Activated B cell treated with CpG ODN at 0.5 μM for 24 hours (primary cell): ENCODE measurements around the gene RNU1-4. TPM values are rescaled to one million over a fixed set of nuclear protein-coding genes. Genes with fewer than 3 reads are reported as not detected.
"Not testable (repeated sequence)": the region's sequence is repeated elsewhere in the genome, so short reads cannot be mapped to it uniquely, and the experiment has no call there.

Experiments used
- ATAC-seq: fragments of 200-7000 bp; cut with Tn5 transposase; one replicate; pipeline ENCODE4 v1.10.0; 2021; ENCODE audit warnings: low read depth, mild to moderate bottlenecking, moderate library complexity
- CTCF ChIA-PET: fragments of 350-600 bp; sonication (Branson Sonifier 250); formaldehyde crosslinking; loops from one replicate; lab custom pipeline; 2021; ENCODE audit warnings: antibody characterized with exemption; lab: Charles Lee
- POLR2A ChIA-PET: fragments of 350-600 bp; sonication (Branson Sonifier 250); formaldehyde crosslinking; loops from one replicate; lab custom pipeline; 2021; ENCODE audit warnings: antibody characterized with exemption; lab: Charles Lee
- DNase-seq: peaks from one replicate; pipeline ENCODE4 v3.0.0; 2022
- H3K27ac Mint-ChIP-seq: one replicate; pipeline ENCODE4 v1.8.0; 2020; ENCODE audit warnings: mixed read lengths
- H3K27me3 Mint-ChIP-seq: one replicate; pipeline ENCODE4 v1.8.0; 2021; ENCODE audit warnings: mixed read lengths
- H3K36me3 Mint-ChIP-seq: one replicate; pipeline ENCODE4 v1.8.0; 2021; ENCODE audit warnings: low read depth, mixed read lengths
- H3K4me1 Mint-ChIP-seq: one replicate; pipeline ENCODE4 v1.8.0; 2021; ENCODE audit warnings: mixed read lengths
- H3K4me3 Mint-ChIP-seq: one replicate; pipeline ENCODE4 v1.8.0; 2020; ENCODE audit warnings: mild to moderate bottlenecking, mixed read lengths
- H3K9me3 Mint-ChIP-seq: one replicate; pipeline ENCODE4 v1.8.0; 2020; ENCODE audit warnings: mixed read lengths
- intact Hi-C: fragments of 100-400 bp; cut with micrococcal nuclease; formaldehyde crosslinking; loops from one replicate; pipeline ENCODE4 v1.15.1; 2024
- total RNA-seq: library from RNA; stranded (reverse); gene quantifications from 2 replicates; pipeline ENCODE4 v1.2.3, GENCODE V29; 2022

Gene RNU1-4
- total RNA-seq, 1 donor from 2014 or later = 3,526 TPM

DNA sequence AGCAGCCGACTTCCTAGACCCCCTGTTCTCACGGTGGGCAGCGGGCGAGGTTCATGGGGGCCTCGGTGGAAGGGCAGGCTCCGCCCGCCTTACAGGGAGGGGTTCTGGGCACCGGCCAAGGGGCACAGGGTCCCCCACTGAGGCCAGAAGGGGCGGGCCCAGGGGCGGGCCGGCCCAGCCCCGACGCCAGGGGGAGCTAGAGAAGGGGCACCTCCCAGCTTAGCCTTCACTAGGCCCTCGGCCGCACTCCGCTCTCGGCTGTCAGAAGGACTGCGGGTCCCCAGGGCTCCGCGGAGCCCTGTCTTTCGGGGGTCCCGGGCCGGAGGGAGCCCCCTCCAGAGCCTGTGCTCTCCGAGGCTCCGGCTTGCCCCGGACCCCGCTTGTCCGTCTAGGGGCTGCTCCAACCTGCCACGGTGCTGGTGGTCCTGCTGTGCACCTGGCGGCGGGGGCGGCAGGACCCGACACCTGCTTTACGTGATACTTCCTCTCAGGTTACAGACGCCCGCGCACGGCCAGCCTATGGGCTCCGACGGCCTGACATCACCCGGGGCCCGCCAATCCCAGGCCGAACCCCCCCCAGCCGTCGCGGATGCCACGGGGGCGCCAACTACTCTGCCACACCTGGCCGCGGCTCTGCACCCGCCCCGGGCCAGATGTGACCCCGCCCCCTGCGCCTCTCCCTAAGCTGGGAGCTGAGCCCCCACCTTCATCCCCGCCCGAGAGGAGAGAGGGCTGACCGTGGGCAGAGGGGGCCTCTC is 40.0 kb upstream of the RNU1-4 start:
- H3K27ac Mint-ChIP-seq, H3K27me3 Mint-ChIP-seq, H3K36me3 Mint-ChIP-seq, H3K4me1 Mint-ChIP-seq, H3K4me3 Mint-ChIP-seq, intact Hi-C loops, DNase-seq, H3K9me3 Mint-ChIP-seq: not testable (repeated sequence)
- ChIA-PET CTCF (interaction anchor here (2.0 kb wide), 1 partner anchor 7 kb away, joined by 5 read pairs; no protein-coding TSS in a partner anchor), POLR2A (interaction anchor here (1.1 kb wide), 1 partner anchor 9 kb away, joined by 3 read pairs; no protein-coding TSS in a partner anchor)
- ATAC-seq = peak; percentile 62

- H3K9me3 Mint-ChIP-seq, H3K27me3 Mint-ChIP-seq, H3K4me1 Mint-ChIP-seq, CTCF ChIA-PET, H3K36me3 Mint-ChIP-seq, ATAC-seq, H3K27ac Mint-ChIP-seq, H3K4me3 Mint-ChIP-seq, intact Hi-C loops, DNase-seq: not testable (repeated sequence)
- POLR2A ChIA-PET = interaction anchor here (1.1 kb wide), 1 partner anchor 10 kb away, joined by 3 read pairs; no protein-coding TSS in a partner anchor
Measured at GRCh38 chr1:16701189-16701588, 39.1 kb upstream of the RNU1-4 start.

GRCh38 chr1:16702280-16702679 is 38.0 kb upstream of the RNU1-4 start:
- H3K36me3 Mint-ChIP-seq, CTCF ChIA-PET, DNase-seq, intact Hi-C loops, ATAC-seq, H3K27ac Mint-ChIP-seq, H3K9me3 Mint-ChIP-seq, H3K4me1 Mint-ChIP-seq, H3K27me3 Mint-ChIP-seq, H3K4me3 Mint-ChIP-seq: not testable (repeated sequence)
- POLR2A ChIA-PET = interaction anchor here (0.6 kb wide), 1 partner anchor 344 kb away, joined by 5 read pairs; no protein-coding TSS in a partner anchor

DNA sequence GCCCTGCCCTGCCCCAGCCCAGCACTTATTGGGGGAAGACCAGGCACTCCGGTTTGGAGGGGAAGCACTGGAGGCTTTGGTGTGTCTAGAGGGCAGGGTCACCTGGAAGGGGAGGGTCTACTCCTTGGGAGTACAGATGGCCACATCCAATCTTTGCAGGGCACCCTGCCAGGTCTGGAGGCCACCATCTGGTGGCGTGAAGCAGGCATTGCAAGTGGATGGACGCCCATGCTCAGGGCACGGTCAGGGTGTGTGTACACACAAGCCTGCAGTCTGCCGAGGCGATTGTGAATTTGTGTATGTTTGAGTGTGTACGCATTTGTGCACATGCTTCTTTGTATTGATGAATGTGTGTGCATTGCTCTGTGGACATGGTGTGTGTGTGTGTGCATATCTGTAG is 37.2 kb upstream of the RNU1-4 start:
- H3K9me3 Mint-ChIP-seq, POLR2A ChIA-PET, DNase-seq, H3K4me3 Mint-ChIP-seq, H3K27me3 Mint-ChIP-seq, H3K36me3 Mint-ChIP-seq, H3K4me1 Mint-ChIP-seq, H3K27ac Mint-ChIP-seq, CTCF ChIA-PET, intact Hi-C loops: not testable (repeated sequence)
- ATAC-seq = peak; percentile 41

DNA sequence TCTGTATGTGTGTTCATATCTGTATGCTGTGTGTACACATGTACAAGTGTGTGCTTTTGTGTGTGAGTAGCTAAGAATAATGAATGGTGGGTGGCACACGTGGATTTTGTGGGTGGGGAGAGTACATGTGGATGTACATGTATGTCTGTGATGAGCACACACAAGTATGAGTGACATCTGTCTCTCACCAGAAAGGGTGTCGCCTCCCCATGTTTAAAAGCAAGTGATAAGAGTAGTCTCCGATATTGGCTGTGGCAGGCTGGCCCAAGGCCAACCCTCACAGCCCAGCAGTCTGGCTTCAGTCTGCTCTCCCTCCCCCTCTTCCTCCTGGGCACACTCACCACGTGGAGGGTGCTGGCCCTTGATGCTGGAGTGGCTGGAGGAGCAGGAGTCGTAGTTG is 36.7 kb upstream of the RNU1-4 start:
- DNase-seq, H3K36me3 Mint-ChIP-seq, H3K9me3 Mint-ChIP-seq, ATAC-seq, H3K4me1 Mint-ChIP-seq, H3K4me3 Mint-ChIP-seq, CTCF ChIA-PET, intact Hi-C loops, POLR2A ChIA-PET, H3K27ac Mint-ChIP-seq, H3K27me3 Mint-ChIP-seq: not testable (repeated sequence)

DNA sequence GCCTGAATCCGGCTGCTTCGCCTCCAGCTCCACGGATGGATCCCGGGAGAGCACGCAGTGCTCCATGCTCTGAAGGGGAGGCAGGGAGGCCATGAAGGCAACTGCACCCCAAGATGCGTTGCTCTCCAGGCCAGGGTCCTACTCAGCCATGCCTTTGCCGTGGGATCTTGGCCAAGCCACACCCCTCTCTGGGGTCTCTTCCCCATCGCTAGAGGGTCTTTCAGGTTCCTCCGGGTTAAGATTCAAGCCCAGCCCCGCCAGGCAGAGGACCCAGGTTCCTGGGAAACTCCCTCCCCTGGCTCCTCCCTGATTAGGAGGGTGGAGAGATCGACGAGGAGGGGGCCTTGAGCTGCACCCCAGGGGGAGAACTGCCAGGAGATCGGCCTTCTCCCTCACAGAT is 36.2 kb upstream of the RNU1-4 start:
- H3K4me3 Mint-ChIP-seq, intact Hi-C loops, H3K36me3 Mint-ChIP-seq, DNase-seq, H3K4me1 Mint-ChIP-seq, H3K27me3 Mint-ChIP-seq, ATAC-seq, H3K27ac Mint-ChIP-seq, H3K9me3 Mint-ChIP-seq, POLR2A ChIA-PET, CTCF ChIA-PET: not testable (repeated sequence)

DNA sequence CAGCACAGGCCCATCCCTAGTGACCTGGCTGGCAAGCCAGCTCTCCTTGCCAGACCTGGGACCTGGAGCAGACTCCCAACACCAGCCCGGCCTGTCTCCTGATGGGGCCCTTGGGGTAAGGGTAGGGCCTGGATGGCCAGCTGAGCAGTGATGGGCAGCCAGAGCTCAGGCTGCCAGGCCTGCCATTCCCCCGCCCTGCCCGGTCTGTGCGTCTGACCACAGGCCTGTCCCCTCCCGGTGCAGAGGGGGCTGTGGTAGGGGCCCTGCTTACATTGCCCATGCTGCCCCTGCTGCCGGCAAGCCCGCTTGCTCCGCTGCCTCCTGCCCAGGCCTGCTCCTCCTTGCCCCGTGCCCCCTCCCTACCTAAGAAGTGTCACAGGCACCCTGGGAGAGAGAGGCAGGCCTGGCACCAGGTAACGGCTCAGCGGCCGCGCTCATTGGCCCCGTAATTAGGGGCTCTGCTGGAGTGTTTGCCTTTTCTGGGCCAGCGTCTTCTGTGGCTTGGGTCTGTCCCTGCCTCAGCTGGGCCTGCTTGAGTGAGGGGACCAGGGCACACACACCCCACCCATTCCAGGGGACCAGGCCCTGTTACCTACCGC is 35.7 kb upstream of the RNU1-4 start:
- intact Hi-C loops, DNase-seq, H3K4me3 Mint-ChIP-seq, H3K27ac Mint-ChIP-seq, H3K9me3 Mint-ChIP-seq, ATAC-seq, CTCF ChIA-PET, H3K4me1 Mint-ChIP-seq, H3K27me3 Mint-ChIP-seq, H3K36me3 Mint-ChIP-seq: not testable (repeated sequence)
- POLR2A ChIA-PET = interaction anchor here (0.6 kb wide), 2 partner anchors 9 to 90 kb away, joined by 6 to 8 read pairs; no protein-coding TSS in a partner anchor

DNA sequence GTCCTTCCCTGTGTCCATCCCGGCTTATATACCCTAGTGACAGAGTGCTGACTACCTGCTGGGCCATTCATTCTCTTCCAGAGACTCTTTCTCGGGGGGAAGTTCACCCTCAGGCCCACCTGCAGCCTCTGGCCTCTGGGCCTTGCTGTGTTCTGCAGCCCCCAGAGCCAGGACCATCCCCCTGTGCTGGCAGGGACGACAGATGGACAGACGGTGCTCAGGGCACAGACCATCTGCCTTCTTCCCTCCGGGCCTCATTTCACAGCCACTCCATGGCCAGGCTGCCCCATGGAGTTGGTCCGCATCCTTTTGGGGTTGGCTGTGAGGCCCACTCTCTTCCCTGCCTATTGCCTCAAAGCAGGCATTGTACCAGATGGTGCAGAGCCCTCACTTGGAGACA is 34.0 kb upstream of the RNU1-4 start:
- intact Hi-C loops, ATAC-seq: not testable (repeated sequence)
- CTCF ChIA-PET = interaction anchor here (1.1 to 1.6 kb wide), 2 partner anchors 85 to 94 kb away, joined by 3 to 6 read pairs; no protein-coding TSS in a partner anchor

DNA sequence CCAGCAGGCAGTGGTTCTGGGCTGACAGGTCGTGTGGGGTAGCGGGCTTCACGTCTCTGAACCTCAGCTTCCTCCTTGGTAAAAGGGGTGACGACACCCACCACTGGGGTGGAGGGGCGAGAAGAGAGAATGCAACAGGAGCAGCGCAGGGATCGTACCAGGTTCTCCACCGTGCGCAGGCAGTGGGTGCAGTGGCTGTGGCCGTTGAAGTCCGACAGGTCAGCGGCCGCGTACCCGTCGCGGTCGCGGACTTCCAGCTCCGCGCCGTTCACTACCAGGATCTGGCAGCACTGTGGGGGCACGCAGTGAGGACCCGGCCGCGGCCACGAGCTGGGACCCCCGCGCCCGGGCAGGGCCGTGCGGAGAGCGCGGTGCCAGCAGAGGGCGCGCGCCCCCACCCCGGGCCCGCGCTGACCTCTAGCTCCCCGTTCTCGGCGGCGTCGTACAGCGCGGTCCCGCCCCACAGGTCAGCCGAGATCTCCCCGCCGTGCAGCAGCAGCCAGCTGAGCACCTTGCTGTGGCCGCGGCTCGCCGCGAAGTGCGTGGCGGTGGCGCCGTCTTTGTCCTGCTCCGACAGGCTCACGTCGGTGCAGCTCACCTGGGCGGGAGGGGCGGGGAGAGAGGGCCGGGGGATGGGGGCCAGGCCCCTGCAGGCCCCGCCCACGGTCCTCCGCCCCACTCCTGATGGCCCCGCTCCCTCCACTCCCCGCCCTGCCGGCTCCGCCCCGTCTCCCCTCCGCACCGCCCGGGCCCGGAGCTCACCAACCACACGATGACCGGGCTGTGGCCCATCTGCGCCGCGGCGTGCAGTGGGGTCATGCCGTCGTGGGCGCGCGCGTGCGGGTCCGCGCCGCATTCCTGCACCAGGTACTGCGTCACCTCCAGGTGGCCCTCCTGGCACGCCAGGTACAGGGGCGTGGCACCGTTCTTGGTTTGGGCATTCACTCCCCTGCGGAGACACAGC is 32.9 kb upstream of the RNU1-4 start:
- POLR2A ChIA-PET = interaction anchor here (0.6 to 1.2 kb wide), 4 partner anchors 18 to 501 kb away, joined by 3 to 4 read pairs (median 4); no protein-coding TSS in a partner anchor
- H3K27me3 Mint-ChIP-seq, H3K4me1 Mint-ChIP-seq, intact Hi-C loops, H3K9me3 Mint-ChIP-seq, H3K27ac Mint-ChIP-seq, H3K36me3 Mint-ChIP-seq, DNase-seq: not testable (repeated sequence)
- peak overlapping the region; percentile 50 for H3K4me3 Mint-ChIP-seq
- CTCF ChIA-PET = interaction anchor here (0.7 to 1.8 kb wide), 9 partner anchors 8 to 95 kb away, joined by 3 to 6 read pairs (median 4); no protein-coding TSS in a partner anchor
- ATAC-seq = peak; percentile 74

More for the DNA sequence above, 34.0 kb upstream of the RNU1-4 start:
- H3K27me3 Mint-ChIP-seq, DNase-seq, H3K27ac Mint-ChIP-seq, H3K9me3 Mint-ChIP-seq, H3K36me3 Mint-ChIP-seq, POLR2A ChIA-PET, H3K4me3 Mint-ChIP-seq, H3K4me1 Mint-ChIP-seq: not testable (repeated sequence)

DNA sequence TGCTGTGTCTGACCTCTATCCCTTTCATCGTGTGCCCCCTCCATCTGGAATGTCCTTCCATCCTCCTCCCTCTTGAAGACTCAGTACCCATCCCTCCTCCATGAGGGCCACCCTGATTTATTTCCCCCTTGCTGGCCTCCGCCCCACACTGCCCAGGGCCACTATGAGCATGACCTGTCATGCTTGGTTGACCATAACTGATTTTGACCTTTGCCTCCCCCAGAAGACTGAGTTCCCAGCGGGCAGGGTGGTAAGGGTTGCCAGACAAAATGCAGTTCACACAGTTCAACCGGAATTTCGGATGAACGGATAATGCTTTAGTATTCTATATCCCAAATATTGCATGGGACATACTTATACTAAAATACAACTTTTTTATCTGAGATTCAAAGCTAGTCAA is 31.6 kb upstream of the RNU1-4 start:
- intact Hi-C loops, H3K9me3 Mint-ChIP-seq, H3K27me3 Mint-ChIP-seq, H3K4me3 Mint-ChIP-seq, H3K27ac Mint-ChIP-seq, ATAC-seq, DNase-seq, H3K36me3 Mint-ChIP-seq, H3K4me1 Mint-ChIP-seq: not testable (repeated sequence)
- POLR2A ChIA-PET = interaction anchor here (0.6 to 1.0 kb wide), 3 partner anchors 11 to 195 kb away, joined by 3 to 4 read pairs (median 3); partner anchors contain the start of gene RNU1-1
- CTCF ChIA-PET = interaction anchor here (0.8 to 1.8 kb wide), 4 partner anchors 9 to 337 kb away, joined by 4 to 6 read pairs (median 4); no protein-coding TSS in a partner anchor

DNA sequence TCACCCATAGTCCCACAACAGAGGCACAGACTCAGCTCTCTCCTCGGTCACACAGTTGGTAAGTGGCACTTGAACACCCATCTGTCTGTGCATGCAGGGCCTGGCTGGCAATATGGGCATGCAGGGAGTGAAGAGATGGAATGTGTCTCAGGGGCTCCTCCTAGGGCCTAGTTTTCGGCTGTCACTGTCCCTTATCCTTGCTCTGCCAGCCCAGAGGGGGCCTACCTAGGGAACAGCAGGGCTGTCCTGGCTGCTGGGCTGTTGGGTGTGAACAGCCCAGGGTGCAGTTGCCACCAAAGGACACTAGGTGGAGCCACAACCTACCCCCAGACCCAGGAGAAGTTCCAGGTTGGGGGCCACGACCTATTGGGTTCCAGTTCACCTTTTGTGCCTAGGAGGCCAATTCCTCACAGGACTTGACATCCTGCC is 30.6 kb upstream of the RNU1-4 start:
- POLR2A ChIA-PET, H3K27me3 Mint-ChIP-seq, H3K4me3 Mint-ChIP-seq, intact Hi-C loops, H3K36me3 Mint-ChIP-seq, H3K4me1 Mint-ChIP-seq, H3K27ac Mint-ChIP-seq, DNase-seq, H3K9me3 Mint-ChIP-seq: not testable (repeated sequence)
- CTCF ChIA-PET = interaction anchor here (0.8 to 1.3 kb wide), 2 partner anchors 89 to 336 kb away, joined by 4 to 6 read pairs; no protein-coding TSS in a partner anchor
- ATAC-seq = peak; percentile 85
